ENCODE results near the gene ERICH4. TPM values are rescaled to one million over a fixed set of nuclear protein-coding genes. Genes with fewer than 3 reads are reported as not detected.

ERICH4 gene
- total RNA-seq (not detected), polyA plus RNA-seq (not detected)

- H3K27ac ChIP-seq, result no peak within 1 kb of the TSS
- no peak for DNase-seq
- H3K9me3 ChIP-seq, result no peaks in the 10 kb centered on the region
- peaks cover 0 to 18% (median 11%) of the 10 kb centered on the region in 4 donors for H3K4me1 ChIP-seq
- TF ChIP-seq EP300 (IDR thresholded peaks at IDR 0.05) (no peak), CTCF (IDR thresholded peaks at IDR 0.05) (no peak), POLR2A (IDR thresholded peaks at IDR 0.05) (no peak), POLR2AphosphoS5 (IDR thresholded peaks at IDR 0.05) (no peak)
- intact Hi-C loops (cut with DNase I), result no loop called here
- H3K4me3 ChIP-seq, result no peak within 1 kb of the TSS
- peaks cover 0 to 4% (median 0%) of the 10 kb centered on the region in 4 donors for H3K36me3 ChIP-seq
- peaks cover 0 to 38% (median 0%) of the 10 kb centered on the region in 3 donors for H3K27me3 ChIP-seq
- WGBS, 2 donors, result 62 to 74% methylated on average over 7 of the region's 7 CpGs
Observed at GRCh38 chr19:41442473-41443355, at the start of gene ERICH4. TSS of gene ERICH4 (plus strand) at chr19:41443156. CDS start at chr19:41443170, 14 bp downstream.

- TF ChIP-seq POLR2A (IDR thresholded peaks at IDR 0.05) (no peak), CTCF (IDR thresholded peaks at IDR 0.05) (no peak), POLR2AphosphoS5 (IDR thresholded peaks at IDR 0.05) (no peak)
- peaks cover 0 to 31% (median 26%) of the 10 kb centered on the region in 4 donors for H3K4me1 ChIP-seq
- no peaks in the 10 kb centered on the region for H3K9me3 ChIP-seq
- intact Hi-C loops (cut with DNase I), result no loop called here
- 69 to 79% methylated on average over 6 of the region's 6 CpGs for WGBS, 2 donors
- no peak overlapping the region for H3K4me3 ChIP-seq
- no peaks in the 10 kb centered on the region for H3K27me3 ChIP-seq
- H3K36me3 ChIP-seq, result peaks cover 11 to 16% (median 11%) of the 10 kb centered on the region in 4 donors
- no peak for DNase-seq
- no peak overlapping the region for H3K27ac ChIP-seq
Observed at GRCh38 chr19:41395355-41395754, 47.6 kb upstream of the ERICH4 start.

- WGBS, 2 donors, result 0% methylated on average over 50 of the region's 50 CpGs
- Histone ChIP-seq H3K4me1 (peaks cover 0 to 31% (median 26%) of the 10 kb centered on the region in 4 donors), H3K27ac (peak within 1 kb of the TSS; percentile 85 to 89 (median 86)), H3K4me3 (peak within 1 kb of the TSS; percentile 82 to 93 (median 87)), H3K27me3 (no peaks in the 10 kb centered on the region), H3K9me3 (no peaks in the 10 kb centered on the region), H3K36me3 (peaks cover 0 to 3% (median 0%) of the 10 kb centered on the region in 4 donors)
- no peak for TF ChIP-seq CTCF (IDR thresholded peaks at IDR 0.05)
- peak; percentile 15 to 86 (median 80) for TF ChIP-seq POLR2AphosphoS5 (IDR thresholded peaks at IDR 0.05)
- peak; percentile 29 to 57 for TF ChIP-seq POLR2A (IDR thresholded peaks at IDR 0.05)
- TF ChIP-seq EP300 (IDR thresholded peaks at IDR 0.05), result peak in 1 of 4 donors; percentile 25
- intact Hi-C loops (cut with DNase I), result loop anchor here (1.0 to 2.0 kb wide), 2 partner anchors 42 to 45 kb away; partner anchors contain the start of genes DMAC2 and TGFB1
- DNase-seq, result peak; percentile 100
Observed at GRCh38 chr19:41397086-41398049, 45.6 kb upstream of the ERICH4 start, which contains the start of the genes BCKDHA and EXOSC5. TSS of gene BCKDHA (plus strand) at chr19:41397818. CDS start at chr19:41397828, 10 bp downstream. TSS of gene EXOSC5 (minus strand) at chr19:41397359. CDS start at chr19:41397328, 31 bp downstream.

GRCh38 chr19:41398050-41398418 is 44.9 kb upstream of the ERICH4 start:
- Histone ChIP-seq H3K9me3 (no peaks in the 10 kb centered on the region), H3K4me1 (peaks cover 0 to 32% (median 26%) of the 10 kb centered on the region in 4 donors), H3K4me3 (peak overlapping the region; percentile 82 to 93 (median 87)), H3K36me3 (peaks cover 0 to 6% (median 0%) of the 10 kb centered on the region in 4 donors), H3K27me3 (no peaks in the 10 kb centered on the region), H3K27ac (peak overlapping the region; percentile 85 to 89 (median 86))
- WGBS, 2 donors, result 0% methylated on average over 5 of the region's 5 CpGs
- TF ChIP-seq POLR2A (IDR thresholded peaks at IDR 0.05) (peak in 1 of 2 donors; percentile 5), EP300 (IDR thresholded peaks at IDR 0.05) (no peak)
- intact Hi-C loops (cut with DNase I), result no loop called here
- DNase-seq, result no peak
